SK-N-SH treated with all-trans-retinoic acid at 6 μM for 48 hours (cell line): ENCODE measurements around the gene PFKFB2.

ENCODE experiments used
- ATAC-seq: fragments of 200-7000 bp; cut with Tn5 transposase; 3 replicates; pipeline ENCODE4 v1.9.1; 2020; ENCODE audit warnings: mild to moderate bottlenecking, moderate library complexity
- ARNTL ChIP-seq: fragments of 450-650 bp; formaldehyde crosslinking; IDR thresholded peaks from 2 replicates; pipeline ENCODE4 v1.5.0; 2020; ENCODE audit warnings: low read depth, mild to moderate bottlenecking, moderate library complexity, borderline replicate concordance
- BACH2 ChIP-seq: fragments of 250-450 bp; sonication (Bioruptor Pico); IDR thresholded peaks from 2 replicates; pipeline ENCODE4 v1.9.0; 2021; ENCODE audit warnings: mild to moderate bottlenecking, borderline replicate concordance
- CREB5 ChIP-seq: fragments of 250-450 bp; sonication (Bioruptor Pico); IDR thresholded peaks from 2 replicates; pipeline ENCODE4 v1.5.1; 2020; ENCODE audit warnings: low read depth, mild to moderate bottlenecking, moderate library complexity
- CSDC2 ChIP-seq: fragments of 250-450 bp; sonication (Bioruptor Pico); IDR thresholded peaks from 2 replicates; pipeline ENCODE4 v1.5.0; 2020; ENCODE audit warnings: mild to moderate bottlenecking, moderate library complexity
- CSRNP3 ChIP-seq: fragments of 250-450 bp; sonication (Bioruptor Pico); IDR thresholded peaks from 2 replicates; pipeline ENCODE4 v1.5.1; 2021; ENCODE audit warnings: mild to moderate bottlenecking, moderate library complexity
- ESRRG ChIP-seq: fragments of 250-450 bp; sonication (Bioruptor Pico); IDR thresholded peaks from 2 replicates; pipeline ENCODE4 v1.6.1; 2021; ENCODE audit warnings: mild to moderate bottlenecking
- ISL1 ChIP-seq: fragments of 250-450 bp; sonication (Bioruptor Pico); IDR thresholded peaks from 2 replicates; pipeline ENCODE4 v2.1.2; 2022; ENCODE audit warnings: mild to moderate bottlenecking, moderate library complexity
- OSR1 ChIP-seq: fragments of 250-450 bp; sonication (Bioruptor Pico); IDR thresholded peaks from 2 replicates; pipeline ENCODE4 v1.8.0; 2022; ENCODE audit warnings: moderate library complexity, mild to moderate bottlenecking, inconsistent platforms
- PATZ1 ChIP-seq: fragments of 250-450 bp; sonication (Bioruptor Pico); IDR thresholded peaks from 2 replicates; pipeline ENCODE4 v1.8.0; 2020; ENCODE audit warnings: mild to moderate bottlenecking, moderate library complexity, borderline replicate concordance
- POU6F1 ChIP-seq: fragments of 250-450 bp; sonication (Bioruptor Pico); IDR thresholded peaks from 2 replicates; pipeline ENCODE4 v1.8.0; 2021; ENCODE audit warnings: low read depth, mild to moderate bottlenecking, moderate library complexity, borderline replicate concordance
- RARB ChIP-seq: fragments of 250-450 bp; sonication (Bioruptor Pico); IDR thresholded peaks from 2 replicates; pipeline ENCODE4 v1.8.0; 2021; ENCODE audit warnings: mild to moderate bottlenecking, moderate library complexity
- SNAI2 ChIP-seq: fragments of 250-450 bp; sonication (Bioruptor Pico); IDR thresholded peaks from 2 replicates; pipeline ENCODE4 v1.5.0; 2020; ENCODE audit warnings: mild to moderate bottlenecking, moderate library complexity
- TCF4 ChIP-seq: fragments of 250-450 bp; sonication (Bioruptor Pico); IDR thresholded peaks from 2 replicates; pipeline ENCODE4 v1.8.0; 2021; ENCODE audit warnings: mild to moderate bottlenecking, moderate library complexity, borderline replicate concordance
- TOX ChIP-seq: fragments of 250-450 bp; sonication (Bioruptor Pico); IDR thresholded peaks from 2 replicates; pipeline ENCODE4 v1.8.0; 2021; ENCODE audit warnings: mild to moderate bottlenecking, moderate library complexity, borderline replicate concordance
- TSHZ2 ChIP-seq: fragments of 250-450 bp; sonication (Bioruptor Pico); IDR thresholded peaks from 2 replicates; pipeline ENCODE4 v1.5.0; 2020; ENCODE audit warnings: mild to moderate bottlenecking, moderate library complexity
- ZFP30 ChIP-seq: fragments of 450-650 bp; formaldehyde crosslinking; IDR thresholded peaks from 2 replicates; pipeline ENCODE4 v1.5.0; 2022; ENCODE audit warnings: mild to moderate bottlenecking, moderate library complexity
- ZNF565 ChIP-seq: fragments of 450-650 bp; formaldehyde crosslinking; conservative IDR thresholded peaks from 2 replicates; pipeline ENCODE4 v1.5.0; 2020; ENCODE audit warnings: low read depth, mild to moderate bottlenecking, moderate library complexity
- ZNF70 ChIP-seq: fragments of 450-650 bp; formaldehyde crosslinking; IDR thresholded peaks from 2 replicates; pipeline ENCODE4 v1.5.0; 2020; ENCODE audit warnings: mild to moderate bottlenecking, moderate library complexity
- ZNF8 ChIP-seq: fragments of 450-650 bp; formaldehyde crosslinking; IDR thresholded peaks from 2 replicates; pipeline ENCODE4 v1.5.0; 2020; ENCODE audit warnings: mild to moderate bottlenecking, moderate library complexity

Gene PFKFB2

GRCh38 chr1:207078578-207079132, 25.6 kb downstream of the PFKFB2 start (continued):
- no peak for TF ChIP-seq PATZ1 (CRISPR knock-in tag)
- no peak for TF ChIP-seq ZNF8 (CRISPR knock-in tag)
- TF ChIP-seq TOX (CRISPR knock-in tag), result no peak
- TF ChIP-seq TCF4 (CRISPR knock-in tag), result no peak
- TF ChIP-seq, all 23 proteins: peak for 0

- ATAC-seq, result no peak
- no peak for TF ChIP-seq ESRRG (CRISPR knock-in tag)
- no peak for TF ChIP-seq ZNF70 (CRISPR knock-in tag)
- TF ChIP-seq, all 23 proteins: peak for 0
Measured at GRCh38 chr1:207079706-207080241, 26.7 kb downstream of the PFKFB2 start.

- ATAC-seq, result no peak
- TF ChIP-seq BACH2 (CRISPR knock-in tag) (no peak), ESRRG (CRISPR knock-in tag) (no peak), POU6F1 (no peak), RARB (CRISPR knock-in tag) (no peak), ZNF8 (CRISPR knock-in tag) (no peak)
Measured at GRCh38 chr1:207081088-207081487, 28.0 kb downstream of the PFKFB2 start.

- TF ChIP-seq ZNF8 (CRISPR knock-in tag) (no peak), ESRRG (CRISPR knock-in tag) (no peak), BACH2 (CRISPR knock-in tag) (no peak), OSR1 (CRISPR knock-in tag) (no peak), SNAI2 (no peak), CSDC2 (CRISPR knock-in tag) (no peak), ZFP30 (no peak), RARB (CRISPR knock-in tag) (no peak), TOX (CRISPR knock-in tag) (no peak), TCF4 (CRISPR knock-in tag) (no peak), TSHZ2 (CRISPR knock-in tag) (no peak), ZNF70 (CRISPR knock-in tag) (no peak)
Measured at GRCh38 chr1:207081806-207082205, 28.7 kb downstream of the PFKFB2 start.

GRCh38 chr1:207084232-207084631, 31.2 kb downstream of the PFKFB2 start:
- ATAC-seq, result peak; percentile 40
- TF ChIP-seq SNAI2, result no peak
- TF ChIP-seq ARNTL, result no peak
- no peak for TF ChIP-seq CSRNP3
- no peak for TF ChIP-seq CREB5
- TF ChIP-seq ZNF565 (CRISPR knock-in tag), result no peak
- TF ChIP-seq ISL1 (CRISPR knock-in tag), result no peak
- TF ChIP-seq CSDC2 (CRISPR knock-in tag), result no peak
- TF ChIP-seq ZNF8 (CRISPR knock-in tag), result no peak
- TF ChIP-seq PATZ1 (CRISPR knock-in tag), result no peak
- TF ChIP-seq POU6F1, result no peak
- no peak for TF ChIP-seq TOX (CRISPR knock-in tag)
- TF ChIP-seq ESRRG (CRISPR knock-in tag), result no peak

More at GRCh38 chr1:207081806-207082205, 28.7 kb downstream of the PFKFB2 start:
- no peak for ATAC-seq
